HepG2 (cell line): ENCODE results near the gene ARMC2. TPM values are rescaled to one million over a fixed set of nuclear protein-coding genes. Genes with fewer than 3 reads are reported as not detected.

Experiments
- ATAC-seq: fragments of 200-7000 bp; cut with Tn5 transposase; 3 replicates; pipeline ENCODE4 v1.9.1; 2020; ENCODE audit warnings: mild to moderate bottlenecking, moderate library complexity
- BruUV-seq: library from RNA; stranded (reverse); fragments of 400-500 nt; replicated peaks from 2 replicates; lab custom pipeline; 2021; lab: Mats Ljungman, UMichigan
- CTCF ChIA-PET: fragments of 300-600 bp; formaldehyde crosslinking; extraction: SDS; loops from one replicate; lab custom pipeline; 2021; ENCODE audit warnings: low total read pairs, inconsistent platforms, low intra/inter-chr PET ratio; lab: Yijun Ruan, JAX
- POLR2A ChIA-PET: fragments of 350-600 bp; sonication (Branson Sonifier 250); formaldehyde crosslinking; loops from one replicate; lab custom pipeline; 2020; ENCODE audit warnings: antibody characterized with exemption, inconsistent platforms; lab: Yijun Ruan, JAX
- DNase-seq: peaks from one replicate; pipeline ENCODE4 v3.0.0-alpha.2; 2015; ENCODE audit warnings: low spot score
- FAIRE-seq: peaks from 3 replicates; lab custom pipeline; 2011; peaks lifted over from hg19 to GRCh38; lab: Jason Lieb, UNC
- H2AFZ ChIP-seq: one replicate; pipeline ENCODE4 v1.6.1; 2011; ENCODE audit warnings: low read length, inconsistent platforms
- H3K27ac ChIP-seq: fragments of 300-600 bp; 3 replicates; pipeline ENCODE4 v1.8.0; 2011; ENCODE audit warnings: mixed run types, mild to moderate bottlenecking, mixed read lengths, low read length, inconsistent platforms; ENCODE audit not compliant: insufficient read depth; ENCODE audit errors: extremely low read length
- H3K27me3 ChIP-seq, 2 experiments: fragments of 200-600 bp in 1 of 2; 2 replicates in 1 of 2; 3 replicates in 1 of 2; pipeline versions ENCODE4 v1.6.0 to v1.8.0; 2011; ENCODE audit warnings: low read length in 2 of 2, mild to moderate bottlenecking in 2 of 2, moderate library complexity in 2 of 2, inconsistent platforms in 1 of 2; ENCODE audit not compliant: insufficient read depth in 2 of 2, control insufficient read depth in 1 of 2
- H3K36me3 ChIP-seq, 2 experiments: fragments of 200-600 bp in 1 of 2; replicated peaks in 1 of 2; 2 replicates in 1 of 2; 3 replicates in 1 of 2; pipeline versions ENCODE4 v1.5.1 to v1.8.0; 2011; ENCODE audit warnings: low read length in 2 of 2, inconsistent platforms in 1 of 2; ENCODE audit not compliant: insufficient read depth in 2 of 2, control insufficient read depth in 1 of 2
- H3K4me1 ChIP-seq: 2 replicates; pipeline ENCODE4 v1.5.1; 2012; ENCODE audit warnings: low read length, inconsistent platforms; ENCODE audit not compliant: insufficient read depth
- H3K4me2 ChIP-seq: 2 replicates; pipeline ENCODE4 v1.6.0; 2011; ENCODE audit warnings: low read depth, low read length, inconsistent platforms
- H3K4me3 ChIP-seq, 3 experiments: fragments of 200-600 bp in 1 of 3; sonication (generic), shearing (Covaris generic) in 1 of 3; replicated peaks in 1 of 3; 2 replicates each; pipeline ENCODE4 v1.5.1; 2011 to 2016; ENCODE audit warnings: low read length in 3 of 3, inconsistent platforms in 2 of 3, low read depth in 2 of 3, mild to moderate bottlenecking in 2 of 3, control low read depth in 1 of 3, mixed read lengths in 1 of 3; ENCODE audit not compliant: insufficient read depth in 1 of 3
- H3K79me2 ChIP-seq: one replicate; pipeline ENCODE4 v1.6.1; 2011; ENCODE audit warnings: low read length, inconsistent platforms; ENCODE audit not compliant: insufficient read depth
- H3K9ac ChIP-seq: 2 replicates; pipeline ENCODE4 v1.6.0; 2011; ENCODE audit warnings: mild to moderate bottlenecking, low read depth, low read length, inconsistent platforms; ENCODE audit not compliant: insufficient read depth
- H3K9me3 ChIP-seq: 2 replicates; pipeline ENCODE4 v1.5.1; 2012; ENCODE audit warnings: mild to moderate bottlenecking, low read length
- H4K20me1 ChIP-seq: 2 replicates; pipeline ENCODE4 v1.6.0; 2011; ENCODE audit warnings: inconsistent platforms, mild to moderate bottlenecking, low read length, moderate library complexity; ENCODE audit not compliant: insufficient read depth
- BCL6 ChIP-seq: IDR thresholded peaks from 2 replicates; pipeline ENCODE4 v1.6.1; 2016; ENCODE audit warnings: missing genetic modification reagents, missing compliant biosample characterization
- BCLAF1 ChIP-seq: fragments of 450-650 bp; IDR thresholded peaks from 2 replicates; pipeline ENCODE4 v1.6.1; 2017; ENCODE audit warnings: mild to moderate bottlenecking
- DZIP1 ChIP-seq: sonication (generic); formaldehyde crosslinking; IDR thresholded peaks from 2 replicates; pipeline ENCODE4 v1.5.0; 2020; ENCODE audit warnings: mild to moderate bottlenecking, missing genetic modification reagents
- MAX ChIP-seq: IDR thresholded peaks from 2 replicates; pipeline ENCODE4 v1.6.1; 2012; ENCODE audit warnings: inconsistent platforms
- MLXIP ChIP-seq: sonication (generic); formaldehyde crosslinking; IDR thresholded peaks from 2 replicates; pipeline ENCODE4 v1.9.0; 2021; ENCODE audit warnings: missing genetic modification reagents, borderline replicate concordance
- SMAD1 ChIP-seq: sonication (generic); formaldehyde crosslinking; IDR thresholded peaks from 2 replicates; pipeline ENCODE4 v1.4.0; 2020; ENCODE audit warnings: missing genetic modification reagents, low read depth, mild to moderate bottlenecking, borderline replicate concordance
- STAT5B ChIP-seq: sonication (generic); formaldehyde crosslinking; IDR thresholded peaks from 2 replicates; pipeline ENCODE4 v1.4.0; 2020; ENCODE audit warnings: missing genetic modification reagents
- WGBS: methylation state at CpG from one replicate; pipeline ENCODE4 v1.1.6; 2017; ENCODE audit warnings: low lambda C conversion rate; 5-methylcytosine and 5-hydroxymethylcytosine counted together
- in situ Hi-C: cut with HindIII; loops from 2 replicates; pipeline ENCODE4 v1.10.0; 2017; ENCODE audit warnings: low pct_unique_long_range_greater_than_20kb; ENCODE audit not compliant: extremely low pct_ligation_motif_present
- intact Hi-C: fragments of 100-400 bp; cut with micrococcal nuclease; formaldehyde crosslinking; loops from one replicate; pipeline ENCODE4 v1.10.0; 2022; ENCODE audit not compliant: unreplicated experiment
- polyA plus RNA-seq, 8 experiments: library from polyadenylated mRNA; depleted of rRNA in 3 of 8; stranded (reverse) in 7 of 8; unstranded in 1 of 8; fragments of >200 nt; fragmentation: Illumina TruSeq in 4 of 8; extraction: Trizol in 4 of 8; gene quantifications; 2 replicates each; pipeline versions ENCODE4 v1.2.1 to v1.2.3, GENCODE V29; 2011 to 2016; ENCODE audit warnings: low read depth in 4 of 8, missing spikeins in 1 of 8, mixed read lengths in 1 of 8; ENCODE audit not compliant: insufficient read depth in 1 of 8
- total RNA-seq, 5 experiments: library from RNA; depleted of rRNA; stranded (reverse); fragments of >200 nt; fragmentation: Illumina TruSeq; extraction: Trizol; gene quantifications; 2 replicates each; pipeline ENCODE4 v1.2.3, GENCODE V29; 2016; ENCODE audit warnings: low read depth in 1 of 5

ARMC2 gene
- total and polyA plus RNA-seq, 2 of the 13 experiments (the other 11 are each of a cell fraction or from before 2014, with no cell fraction given), result 1.4 to 3.2 TPM

- TF ChIP-seq BCLAF1 (no peak), MAX (no peak)
These were observed 153.2 kb downstream of the ARMC2 start (continued) for GRCh38 chr6:109001291-109001894.

- Histone ChIP-seq H3K36me3 (peaks cover 2 to 33% of the 10 kb centered on the region in 2 experiments; a peak in 4 of 5 replicates), H3K9me3 (no peaks in the 10 kb centered on the region), H2AFZ (no peak overlapping the region), H3K4me2 (no peak overlapping the region), H3K4me3 (no peak overlapping the region), H3K27ac (no peak overlapping the region), H3K27me3 (no peaks in the 10 kb centered on the region), H4K20me1 (peaks cover 14% of the 10 kb centered on the region), H3K79me2 (peaks cover 47% of the 10 kb centered on the region), H3K9ac (no peak overlapping the region), H3K4me1 (peaks cover 38% of the 10 kb centered on the region)
- 92% methylated on average over 3 of the region's 3 CpGs for WGBS
- no peak for FAIRE-seq
- no peak for DNase-seq
- ChIA-PET POLR2A (no interaction called here), CTCF (no interaction called here)
- no TSS peak for BruUV-seq
- TF ChIP-seq SMAD1, result no peak
- no peak for TF ChIP-seq STAT5B (CRISPR knock-in tag)
- TF ChIP-seq MLXIP (CRISPR knock-in tag), result no peak
- 0 out of 2 replicates have a peak, but pooled peaks have one; percentile 31 for TF ChIP-seq BCL6
- TF ChIP-seq DZIP1 (CRISPR knock-in tag), result no peak
- no peak for ATAC-seq
- intact Hi-C loops (no loop called here), in situ Hi-C loops (no loop called here)
These were observed 154.0 kb downstream of the ARMC2 start for GRCh38 chr6:109002051-109002697.
